CD1c-positive myeloid dendritic cell (primary cell): ENCODE data around the gene FHIP2A.
"Not testable (repeated sequence)": the region's sequence is repeated elsewhere in the genome, so short reads cannot be mapped to it uniquely, and the experiment has no call there.

Source experiments
- DNase-seq: peaks from one replicate; pipeline ENCODE4 v3.0.0-alpha.2; 2016; ENCODE audit errors: extremely low spot score

The FHIP2A gene

DNA sequence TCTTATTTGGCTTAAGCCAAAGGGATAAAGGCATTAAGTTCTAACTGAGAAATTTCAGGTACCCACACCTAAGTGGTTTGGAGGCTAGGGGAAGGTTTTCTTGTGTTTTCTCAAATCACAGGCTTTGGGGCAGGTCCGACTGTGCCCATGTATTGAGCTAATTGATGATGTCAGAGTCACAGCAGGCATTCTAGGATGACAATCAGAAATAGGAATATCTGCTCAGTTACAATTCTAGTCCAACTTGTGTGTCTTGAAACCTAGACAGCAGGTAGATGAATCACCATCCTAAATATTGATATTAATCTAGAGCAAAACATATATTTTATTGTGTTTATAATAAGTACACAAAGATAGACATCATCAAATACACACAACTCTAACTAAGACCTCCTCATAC lies 2.3 kb upstream of the FHIP2A start:
- DNase-seq = no peak

DNA sequence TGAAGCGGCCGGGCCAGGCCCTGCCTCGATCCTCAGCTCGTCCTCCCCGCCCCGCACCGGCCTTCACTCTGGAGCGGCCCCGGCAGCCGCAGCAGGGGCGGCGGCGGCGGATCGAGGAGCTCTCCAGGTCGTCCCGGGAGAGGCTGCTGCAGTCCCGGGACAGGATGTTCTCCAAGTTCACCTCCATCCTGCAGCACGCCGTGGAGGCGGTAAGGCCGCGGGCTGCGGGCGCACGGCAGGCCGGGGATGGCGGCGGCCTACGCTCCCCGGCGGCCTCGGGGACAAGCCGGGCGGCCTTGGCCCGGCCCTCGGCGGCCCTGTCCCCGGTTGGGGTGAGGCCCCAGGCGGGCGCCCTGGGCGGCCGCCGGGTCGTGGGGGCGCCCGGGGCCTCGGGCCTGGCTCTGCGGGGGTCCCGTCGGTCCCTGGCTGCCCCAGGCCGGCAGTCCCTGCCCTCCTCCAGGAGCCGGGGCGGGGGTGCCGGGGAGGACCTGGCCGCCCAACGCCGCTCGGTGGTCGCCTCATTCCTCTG lies 399 bp downstream of the FHIP2A start:
- no peak for DNase-seq

DNA sequence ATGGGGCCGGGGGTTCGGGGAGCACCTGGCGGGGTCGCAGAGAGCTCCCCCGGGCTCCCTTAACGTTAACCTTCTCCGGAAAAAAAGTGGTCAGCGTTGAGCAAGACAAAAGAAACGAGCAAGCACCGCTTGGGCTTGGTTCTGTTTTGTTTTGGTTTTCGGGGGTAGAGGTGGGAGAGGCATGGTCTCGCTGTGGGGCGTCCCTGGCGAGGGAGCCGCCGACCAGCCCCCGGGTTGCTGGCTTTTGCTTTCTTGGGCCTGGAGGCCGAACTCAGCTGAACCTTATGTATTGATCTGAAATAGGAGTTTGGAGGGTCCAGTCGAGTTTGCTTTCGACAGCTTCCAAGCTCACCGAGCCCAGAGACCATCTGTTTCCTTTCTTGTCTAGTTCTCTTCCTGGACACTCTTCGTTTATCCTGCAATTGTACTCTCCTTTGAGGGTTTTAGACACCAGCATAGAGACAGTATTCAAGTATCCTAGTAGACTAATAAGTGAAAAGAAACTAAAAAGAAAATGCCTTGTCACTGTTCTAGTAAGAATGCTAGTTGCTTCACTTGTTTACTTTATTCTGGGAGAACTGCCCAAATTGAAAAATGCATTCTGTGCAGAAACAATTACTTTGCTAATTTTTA lies 980 bp downstream of the FHIP2A start:
- peak; percentile 43 for DNase-seq

DNA sequence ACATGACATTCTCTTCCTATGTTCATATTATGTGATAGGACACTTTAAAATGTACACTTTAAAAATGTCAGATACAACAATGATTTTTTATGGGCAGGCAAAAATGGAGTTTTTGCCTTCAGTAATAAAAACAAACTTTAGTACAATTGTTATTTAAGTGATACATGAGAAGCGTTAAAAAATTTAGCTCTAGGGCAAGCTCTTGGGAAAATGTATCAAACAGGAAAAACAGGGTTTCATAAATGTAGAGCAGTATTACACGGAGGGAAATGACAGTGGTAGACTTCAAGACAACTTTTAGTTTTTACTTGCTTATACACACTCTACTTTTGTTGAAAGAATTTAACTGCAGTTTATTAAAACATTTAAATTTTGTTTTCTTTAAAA lies 1.5 kb downstream of the FHIP2A start:
- no peak for DNase-seq

DNA sequence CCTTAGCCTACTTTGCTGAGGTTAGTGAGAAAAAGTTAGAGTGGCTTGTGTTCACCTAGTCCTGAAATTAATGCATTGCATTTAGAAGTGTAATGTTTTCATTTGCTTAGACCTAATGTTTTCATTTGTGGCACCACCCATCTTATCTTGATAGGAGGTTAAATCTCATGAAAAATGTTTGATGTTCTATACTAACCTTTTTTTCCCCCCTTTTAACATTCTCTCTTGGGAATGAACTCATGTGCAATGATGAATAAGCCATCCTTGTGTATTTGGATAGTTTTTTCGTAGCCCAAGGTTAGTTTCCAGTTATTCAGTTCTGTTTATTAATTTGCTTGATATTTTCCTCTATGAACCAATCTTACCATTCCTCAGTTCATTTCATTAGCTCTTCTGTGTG lies 2.8 kb downstream of the FHIP2A start:
- DNase-seq = no peak

DNA sequence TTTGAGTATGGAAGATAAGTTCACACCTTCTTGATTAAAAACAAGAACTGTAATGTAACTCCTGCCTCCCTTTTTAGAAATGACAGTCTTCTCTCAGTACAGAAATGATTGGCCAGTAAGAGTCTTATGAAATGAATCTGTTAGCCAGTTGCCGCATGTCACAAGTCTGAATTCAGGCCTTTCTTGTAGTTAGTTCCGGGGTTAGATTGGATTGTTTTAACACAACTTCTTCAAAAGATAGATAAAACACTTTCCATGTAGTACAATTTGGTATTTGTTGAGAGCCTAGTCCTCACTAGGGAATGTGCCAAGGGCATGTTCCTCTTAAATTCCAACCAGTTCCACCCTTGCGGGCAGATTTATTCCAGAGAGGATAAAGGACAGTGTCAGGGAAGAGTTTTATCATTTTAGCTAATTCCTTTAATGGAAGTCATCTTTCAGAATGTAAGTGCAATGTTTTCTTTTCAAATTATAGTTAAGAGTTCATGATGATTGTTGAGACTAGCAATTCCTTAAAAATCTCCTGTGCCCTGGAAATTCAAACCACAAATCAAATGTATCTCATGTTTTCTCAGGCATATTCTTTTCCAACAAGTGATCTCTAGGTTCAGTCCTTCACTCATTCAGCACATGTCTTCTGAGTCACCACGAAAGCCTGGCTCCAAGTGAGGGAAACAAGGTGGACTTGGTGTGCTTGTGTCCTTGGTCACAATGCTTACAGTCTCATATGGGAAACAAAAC lies 4.1 kb downstream of the FHIP2A start:
- DNase-seq = no peak

DNA sequence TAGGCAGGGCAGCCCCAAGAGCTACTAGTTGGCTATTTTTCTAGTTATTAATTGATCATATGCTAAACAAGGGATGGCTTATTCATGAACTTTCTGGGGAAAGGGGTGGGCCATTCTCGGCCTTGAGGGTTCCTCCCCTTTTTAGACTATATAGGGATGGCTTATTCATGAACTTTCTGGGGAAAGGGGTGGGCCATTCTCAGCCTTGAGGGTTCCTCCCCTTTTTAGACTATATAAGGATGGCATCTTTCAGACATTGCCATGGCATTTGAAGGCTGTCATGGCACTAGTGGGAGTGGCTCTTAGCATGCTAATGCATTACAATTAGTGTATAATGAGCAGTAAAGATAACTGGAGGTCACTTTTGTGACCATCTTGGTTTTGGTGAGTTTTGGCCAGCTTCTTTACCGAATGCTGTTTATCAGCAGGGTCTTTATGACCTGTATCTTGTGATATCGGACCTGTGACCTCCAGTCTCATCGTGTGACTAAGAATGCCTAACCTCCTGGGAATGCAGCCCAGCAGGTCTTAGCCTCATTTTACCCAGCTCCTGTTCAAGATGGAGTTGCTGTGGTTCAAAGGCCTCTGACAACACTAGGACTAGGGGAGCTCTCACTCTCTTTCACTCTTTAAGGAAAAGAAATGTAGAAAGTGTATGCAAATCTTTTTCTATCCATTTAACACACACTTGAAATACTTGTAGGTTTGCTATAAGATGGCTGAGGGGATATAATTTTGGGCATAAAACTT lies 7.8 kb downstream of the FHIP2A start:
- DNase-seq = no peak

DNA sequence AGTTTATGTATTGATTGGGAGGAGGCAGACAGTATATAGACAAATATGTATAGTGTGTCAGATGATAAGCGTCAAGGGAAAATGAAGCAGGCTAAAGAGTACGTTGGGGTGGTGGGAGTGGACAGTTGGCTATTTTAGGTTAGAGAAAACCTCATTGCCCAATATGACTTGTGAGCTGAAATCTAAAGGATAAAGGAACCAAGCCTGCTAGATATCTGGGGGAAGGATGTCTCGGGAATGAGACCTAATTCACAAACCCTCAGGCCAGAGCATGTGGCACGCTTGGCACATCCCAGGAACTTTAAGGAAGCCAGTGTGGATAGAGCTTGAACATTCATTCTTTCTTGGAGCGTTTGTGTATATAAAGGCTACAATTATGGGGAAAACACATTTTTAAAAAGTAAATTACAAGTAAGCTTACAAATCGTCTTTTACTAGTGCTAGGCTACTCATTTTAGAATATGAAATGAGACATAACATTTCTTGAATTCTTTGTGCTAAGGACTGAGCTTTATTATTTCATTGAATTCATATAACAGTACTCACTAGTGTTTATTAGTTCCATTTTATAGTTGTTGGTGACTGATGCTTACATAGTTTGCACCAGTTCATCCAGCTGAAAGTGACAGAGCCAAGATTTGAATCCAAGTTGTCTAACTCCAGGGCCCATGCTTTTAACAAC lies 9.7 kb downstream of the FHIP2A start:
- DNase-seq = no peak

DNA sequence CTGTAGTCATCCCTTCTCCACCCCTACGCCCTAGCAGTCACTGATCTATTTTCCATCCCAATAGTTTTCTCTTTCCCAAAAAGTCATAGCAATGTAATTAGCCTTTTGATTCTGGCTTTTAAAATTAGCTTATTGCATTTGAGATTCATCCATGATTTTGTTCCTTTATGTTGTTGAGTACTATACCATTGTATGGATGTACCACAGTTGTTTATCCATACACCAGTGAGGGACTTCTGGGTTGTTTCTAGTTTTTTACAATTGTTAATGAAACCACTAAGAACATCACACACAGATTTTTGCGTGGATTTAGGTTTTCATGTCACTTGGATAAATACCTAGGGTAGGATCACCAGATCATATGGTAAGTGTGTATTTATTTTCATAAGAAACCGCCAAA lies 16.1 kb downstream of the FHIP2A start:
- DNase-seq = no peak

DNA sequence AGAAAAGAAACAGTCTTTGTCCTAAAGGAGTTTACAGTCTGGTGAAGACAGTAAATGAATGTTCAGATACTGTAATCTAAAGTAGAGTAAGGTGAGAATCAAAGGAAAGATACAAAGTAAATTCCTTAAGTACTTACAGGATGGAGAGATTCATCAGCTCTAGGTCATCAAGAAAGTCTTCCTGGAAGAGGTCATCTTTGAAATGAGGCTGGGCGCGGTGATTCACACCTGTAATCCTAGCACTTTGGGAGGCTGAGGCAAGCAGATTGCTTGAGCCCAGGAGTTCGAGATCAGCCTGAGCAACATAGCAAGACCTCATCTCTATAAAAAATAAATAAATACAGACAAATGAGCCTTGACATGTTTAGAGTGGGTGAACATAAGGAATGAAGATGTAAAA lies 18.3 kb downstream of the FHIP2A start:
- DNase-seq = no peak

DNA sequence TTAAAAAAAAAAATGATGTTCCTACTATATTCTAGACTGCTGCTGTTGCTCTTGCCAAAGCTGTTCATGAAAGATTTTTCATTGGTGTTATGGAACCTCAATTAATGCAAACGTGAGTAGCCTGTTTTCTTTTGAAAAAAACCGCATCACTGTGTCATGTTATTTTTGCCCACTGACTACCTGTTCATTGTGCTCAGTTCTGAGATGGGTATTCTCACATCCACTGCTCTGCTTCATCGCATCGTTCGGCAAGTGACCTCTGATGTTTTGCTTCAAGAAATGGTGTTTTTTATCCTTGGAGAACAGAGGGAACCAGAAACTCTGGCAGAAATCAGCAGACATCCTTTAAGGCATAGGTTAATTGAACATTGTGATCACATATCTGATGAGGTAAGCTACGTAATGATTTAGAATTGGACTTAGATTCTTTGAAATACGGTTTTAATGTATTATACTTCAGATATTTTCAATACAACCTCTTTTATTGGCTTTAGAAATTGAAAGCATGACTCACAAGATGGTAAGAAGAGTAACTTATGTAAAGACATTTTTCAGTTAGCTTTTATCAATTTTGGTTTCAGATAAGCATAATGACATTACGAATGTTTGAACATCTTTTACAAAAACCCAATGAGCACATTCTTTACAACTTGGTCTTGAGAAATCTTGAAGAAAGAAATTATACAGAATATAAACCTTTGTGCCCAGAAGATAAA lies 24.6 kb downstream of the FHIP2A start:
- DNase-seq = no peak

DNA sequence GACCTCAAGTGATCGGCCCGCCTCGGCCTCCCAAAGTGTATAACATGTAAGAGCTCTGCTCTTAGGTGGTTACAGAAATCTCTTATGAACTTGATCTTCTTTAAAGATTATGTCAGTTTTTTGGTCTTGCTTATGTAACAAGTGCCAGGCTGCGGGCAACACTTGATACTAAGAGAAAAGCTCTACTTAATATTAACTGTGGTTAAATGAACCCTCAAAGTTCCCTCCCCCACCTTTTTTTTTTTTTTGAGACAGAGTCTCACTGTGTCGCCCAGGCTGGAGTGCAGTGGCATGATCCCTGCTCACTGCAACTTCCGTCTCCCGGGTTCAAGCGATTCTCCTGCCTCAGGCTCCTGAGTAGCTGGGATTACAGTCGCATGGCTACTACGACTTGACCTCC lies 25.9 kb downstream of the FHIP2A start:
- DNase-seq = not testable (repeated sequence)

DNA sequence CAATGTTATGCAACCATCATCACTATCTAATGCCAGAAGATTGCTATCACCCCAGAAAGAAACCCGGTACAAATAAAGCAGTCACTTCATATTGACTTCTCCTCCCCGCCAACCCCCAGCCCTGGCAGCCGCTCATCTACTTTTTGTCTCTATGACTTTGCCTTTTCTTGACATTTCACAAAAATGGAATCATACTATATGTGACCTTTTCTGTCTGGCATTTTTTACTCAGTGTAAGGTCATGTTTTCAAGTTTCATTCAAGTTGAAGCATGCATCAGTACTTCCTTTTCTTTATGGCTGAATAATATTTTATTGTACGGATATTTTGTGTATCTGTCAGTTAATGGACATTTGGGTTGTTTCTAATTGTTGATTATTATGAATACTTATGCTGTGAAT lies 28.1 kb downstream of the FHIP2A start:
- DNase-seq = no peak

DNA sequence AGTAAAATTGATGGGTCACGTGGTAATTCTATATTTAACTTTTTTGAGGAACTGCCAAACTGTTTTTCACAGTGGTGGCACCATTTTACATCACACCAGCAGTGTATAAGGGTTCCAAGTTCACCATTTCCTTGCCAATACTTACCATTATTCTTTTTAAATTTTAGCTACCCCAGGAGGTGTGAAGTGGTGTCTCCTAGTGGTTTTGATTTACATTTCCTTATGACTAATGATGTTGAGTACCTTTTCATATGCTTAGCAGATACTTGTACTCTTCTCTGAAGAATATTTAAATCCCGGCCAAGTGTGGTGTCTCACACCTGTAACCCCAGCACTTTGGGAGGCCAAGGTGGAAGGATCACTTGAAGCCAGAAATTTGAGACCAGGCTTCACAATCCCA lies 28.5 kb downstream of the FHIP2A start:
- DNase-seq = no peak

DNA sequence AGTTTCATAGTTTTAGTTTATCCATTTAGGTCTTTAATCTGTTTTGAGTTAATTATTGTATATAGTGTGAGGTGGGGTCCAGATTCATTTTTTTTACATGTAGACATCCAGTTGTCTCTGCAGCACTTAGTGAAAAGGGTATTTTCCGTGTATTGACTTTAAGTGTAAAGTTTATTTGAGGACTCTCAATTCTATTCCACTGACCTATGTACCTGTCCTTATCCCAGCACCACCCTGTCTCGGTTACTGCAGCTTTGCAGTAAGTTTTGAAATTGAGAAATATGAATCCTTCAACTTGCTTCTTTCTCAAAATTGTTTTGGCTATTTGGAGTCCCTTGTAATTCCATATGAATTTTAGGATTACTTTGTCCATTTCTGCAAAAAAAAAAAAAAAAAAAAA lies 29.8 kb downstream of the FHIP2A start:
- no peak for DNase-seq

DNA sequence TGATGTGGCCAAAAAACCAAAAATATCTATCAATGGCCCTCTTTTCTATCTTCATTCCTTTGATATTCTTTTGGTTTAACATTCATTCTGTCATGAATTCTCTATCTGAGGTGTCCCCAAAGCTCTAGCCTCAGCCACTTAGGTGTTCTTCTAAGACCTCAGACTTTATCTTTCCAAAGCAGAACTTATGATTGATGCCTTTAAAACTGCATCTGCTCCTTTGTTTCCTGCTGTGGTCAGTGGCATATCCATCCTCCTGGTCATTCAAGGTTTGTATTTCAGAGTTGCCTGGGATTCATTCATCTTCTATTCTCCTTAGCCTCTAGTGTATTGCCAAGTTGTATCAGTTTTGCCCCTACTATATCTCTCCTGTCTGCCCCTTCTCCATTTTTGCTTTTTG lies 30.6 kb downstream of the FHIP2A start:
- no peak for DNase-seq

DNA sequence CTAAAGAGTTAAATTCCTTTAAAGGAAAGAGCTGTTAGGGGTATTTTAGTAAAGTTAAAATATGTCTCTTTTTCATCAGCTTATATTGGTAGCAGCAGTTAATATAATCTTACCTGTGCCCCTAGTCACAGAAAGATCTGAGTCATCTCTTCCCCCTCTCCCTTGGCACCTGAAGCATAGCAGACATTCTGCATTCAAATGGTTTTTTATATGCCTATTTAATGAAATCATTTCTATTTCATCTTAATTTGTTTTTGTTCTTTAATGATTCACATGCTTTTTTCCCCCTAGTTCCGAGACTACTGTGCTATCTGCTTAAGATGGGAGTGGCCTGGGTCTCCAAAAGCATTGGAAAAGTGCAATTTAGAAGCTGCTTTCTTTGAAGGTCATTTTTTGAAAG lies 33.3 kb downstream of the FHIP2A start:
- DNase-seq = no peak

DNA sequence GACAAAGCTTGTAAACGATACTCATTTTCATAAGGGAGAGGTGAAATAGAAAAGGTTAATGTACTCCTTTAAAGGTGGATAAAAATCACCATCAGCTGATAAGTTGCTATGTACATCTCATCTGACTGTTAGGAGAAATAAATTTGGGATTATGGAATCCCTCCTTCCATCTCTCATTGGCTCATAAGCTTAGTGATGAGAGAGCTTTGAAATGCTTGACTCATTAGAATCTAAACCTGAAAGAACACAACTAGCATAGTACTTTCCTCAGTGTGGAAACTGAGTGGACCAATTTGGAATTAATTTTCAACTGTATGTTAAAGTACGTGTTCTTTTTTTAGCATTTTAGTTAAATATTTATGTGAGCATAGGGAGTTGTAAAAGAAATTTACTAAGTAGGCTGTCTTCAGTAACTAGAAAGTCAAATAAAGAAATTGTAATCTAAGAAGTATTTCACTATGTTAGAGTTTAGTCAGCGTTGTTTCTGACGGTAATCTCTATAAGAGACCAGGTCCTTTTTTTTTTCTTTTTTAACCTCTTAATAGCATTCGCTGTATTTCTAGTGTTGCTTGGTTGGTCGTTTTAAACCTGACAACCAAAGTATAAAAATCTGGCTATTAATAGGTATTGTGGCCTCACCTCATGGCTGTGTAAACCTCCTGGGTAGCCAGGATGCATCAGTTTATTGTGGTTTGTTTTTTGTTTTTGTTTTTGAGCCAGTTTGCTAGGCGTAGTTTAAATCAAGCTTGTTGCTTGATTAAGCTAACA lies 34.4 kb downstream of the FHIP2A start:
- DNase-seq = no peak

DNA sequence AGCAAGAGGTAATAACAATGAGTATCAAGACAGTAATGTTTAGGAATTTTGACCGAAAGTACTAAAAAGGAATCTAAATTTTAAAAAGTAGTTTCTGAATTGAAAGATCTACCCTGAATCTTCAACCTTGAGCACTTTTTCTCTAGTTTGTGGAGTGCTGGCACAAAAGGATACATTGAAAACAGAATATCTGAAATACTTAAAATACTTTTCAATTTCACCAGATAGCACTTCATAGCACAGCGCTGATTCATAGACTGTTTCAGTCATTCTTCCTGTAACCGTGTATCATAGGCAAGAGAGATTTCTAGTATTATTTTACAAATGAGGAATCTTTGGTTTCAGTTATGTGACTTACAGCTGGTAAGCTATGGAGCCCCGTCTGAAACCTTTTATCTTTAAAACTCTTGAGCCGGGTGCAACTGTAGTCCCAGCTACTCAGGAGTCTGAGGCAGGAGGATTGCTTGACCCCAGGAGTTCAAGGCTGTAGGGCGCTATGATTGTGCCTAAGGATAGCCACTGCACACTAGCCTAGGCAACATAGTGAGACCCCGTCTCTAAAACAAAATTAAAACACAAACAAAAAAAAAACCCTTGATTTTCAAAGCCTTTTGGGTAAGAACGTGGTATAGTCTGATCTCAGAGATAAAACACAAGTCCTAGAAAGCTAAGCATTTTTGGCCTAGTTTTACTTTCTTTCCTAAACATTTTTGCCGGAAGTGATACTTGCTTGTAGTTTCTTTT lies 35.1 kb downstream of the FHIP2A start:
- DNase-seq = no peak

DNA sequence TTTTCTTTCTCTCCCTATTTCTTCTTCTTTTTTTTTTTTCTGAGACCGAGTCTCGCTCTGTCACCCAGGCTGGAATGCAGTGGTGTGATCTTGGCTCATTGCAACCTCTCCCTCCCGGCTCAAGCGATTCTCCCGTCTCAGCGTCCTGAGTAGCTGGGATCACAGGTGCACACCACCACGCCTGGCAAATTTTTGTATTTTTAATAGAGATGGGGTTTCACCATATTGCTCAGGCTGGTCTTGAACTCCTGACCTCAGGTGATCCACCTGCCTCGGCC lies 35.6 kb downstream of the FHIP2A start:
- DNase-seq = not testable (repeated sequence)
